Keratinocyte (primary cell): ENCODE results near the gene DCLRE1A. TPM values are rescaled to one million over a fixed set of nuclear protein-coding genes. Genes with fewer than 3 reads are reported as not detected.

Experiments used
- DNase-seq: peaks from one replicate; pipeline ENCODE4 v3.0.0-alpha.2; 2011; ENCODE audit warnings: low read depth, missing footprints, low spot score
- FAIRE-seq: peaks from 2 replicates; lab custom pipeline; 2011; peaks lifted over from hg19 to GRCh38; lab: Jason Lieb, UNC
- H2AFZ ChIP-seq: 2 replicates; pipeline ENCODE4 v1.6.0; 2012; ENCODE audit warnings: low read length, control low read depth, inconsistent platforms; ENCODE audit not compliant: control insufficient read depth
- H3K27ac ChIP-seq: 2 replicates; pipeline ENCODE4 v1.5.1; 2011; ENCODE audit warnings: low read length; ENCODE audit not compliant: control insufficient read depth, insufficient read depth
- H3K27me3 ChIP-seq: 3 replicates; pipeline ENCODE4 v1.6.0; 2011; ENCODE audit warnings: low read length; ENCODE audit not compliant: control insufficient read depth, insufficient read depth; ENCODE audit errors: extremely low read depth
- H3K36me3 ChIP-seq, 2 experiments: 2 replicates in 1 of 2; 3 replicates in 1 of 2; pipeline ENCODE4 v1.5.1; 2011; ENCODE audit warnings: low read length in 2 of 2, mild to moderate bottlenecking in 1 of 2; ENCODE audit not compliant: control insufficient read depth in 2 of 2, insufficient read depth in 2 of 2; ENCODE audit errors: extremely low read depth in 1 of 2
- H3K4me1 ChIP-seq: 3 replicates; pipeline ENCODE4 v1.5.1; 2011; ENCODE audit warnings: low read length; ENCODE audit not compliant: control insufficient read depth, insufficient read depth; ENCODE audit errors: extremely low read depth
- H3K4me2 ChIP-seq: 3 replicates; pipeline ENCODE4 v1.6.0; 2011; ENCODE audit warnings: low read depth, low read length; ENCODE audit not compliant: control insufficient read depth, insufficient read depth; ENCODE audit errors: extremely low read depth
- H3K4me3 ChIP-seq, 3 experiments: fragments of 200-600 bp in 1 of 3; sonication (generic) in 1 of 3; 2 replicates in 2 of 3; 3 replicates in 1 of 3; pipeline ENCODE4 v1.5.1; 2011 to 2016; ENCODE audit warnings: low read length in 3 of 3, mild to moderate bottlenecking in 3 of 3, control low read depth in 2 of 3, inconsistent platforms in 1 of 3, low read depth in 1 of 3, mixed read lengths in 1 of 3, mixed run types in 1 of 3, moderate library complexity in 1 of 3; ENCODE audit not compliant: control insufficient read depth in 2 of 3, insufficient read depth in 2 of 3; ENCODE audit errors: extremely low read depth in 1 of 3
- H3K79me2 ChIP-seq: 2 replicates; pipeline ENCODE4 v1.6.0; 2012; ENCODE audit warnings: low read length; ENCODE audit not compliant: control insufficient read depth, insufficient read depth
- H3K9ac ChIP-seq: 3 replicates; pipeline ENCODE4 v1.6.0; 2011; ENCODE audit warnings: low read length; ENCODE audit not compliant: control insufficient read depth, insufficient read depth; ENCODE audit errors: extremely low read depth
- H3K9me1 ChIP-seq: 3 replicates; pipeline ENCODE4 v1.6.0; 2011; ENCODE audit warnings: low read length; ENCODE audit not compliant: control insufficient read depth, insufficient read depth; ENCODE audit errors: extremely low read depth
- H3K9me3 ChIP-seq: 2 replicates; pipeline ENCODE4 v1.5.1; 2012; ENCODE audit warnings: low read depth, low read length; ENCODE audit not compliant: control insufficient read depth
- H4K20me1 ChIP-seq: 3 replicates; pipeline ENCODE4 v1.6.0; 2011; ENCODE audit warnings: low read length; ENCODE audit not compliant: control insufficient read depth, insufficient read depth; ENCODE audit errors: extremely low read depth
- CTCF ChIP-seq, 3 experiments: IDR thresholded peaks in 1 of 3; conservative IDR thresholded peaks in 1 of 3; optimal IDR thresholded peaks in 1 of 3; 2 replicates in 2 of 3; 3 replicates in 1 of 3; pipeline versions ENCODE3 to v1.5.1; 2011; ENCODE audit warnings: low read length in 3 of 3, mild to moderate bottlenecking in 3 of 3, moderate library complexity in 2 of 3, control low read depth in 1 of 3, inconsistent platforms in 1 of 3; ENCODE audit not compliant: insufficient read depth in 2 of 3; ENCODE audit errors: extremely low read depth in 1 of 3
- EZH2 ChIP-seq: IDR thresholded peaks from one replicate; pipeline ENCODE4 v1.6.1; 2012; ENCODE audit warnings: inconsistent platforms, mild to moderate bottlenecking, low read length, moderate library complexity
- dilution Hi-C: fragments of 300-500 bp; cut with MboI; formaldehyde crosslinking; loops from one replicate; pipeline ENCODE4 v1.7.0; 2020; ENCODE audit warnings: low sequenced_read_pairs; ENCODE audit not compliant: extremely low pct_ligation_motif_present
- polyA plus RNA-seq, 5 experiments: library from polyadenylated mRNA; depleted of rRNA in 3 of 5; stranded (reverse) in 3 of 5; stranded (forward) in 1 of 5; unstranded in 1 of 5; fragments of >200 nt; gene quantifications; 1 replicate in 1 of 5; 2 replicates in 3 of 5; 3 replicates in 1 of 5; pipeline versions ENCODE4 v1.2.1 to v1.2.3, GENCODE V29; 2011 to 2012; ENCODE audit warnings: missing spikeins in 2 of 5, low read depth in 1 of 5, low replicate concordance in 1 of 5

Gene DCLRE1A
- polyA plus RNA-seq, 1 donor (not counting 4 experiments of a cell fraction or from before 2014, with no cell fraction given): 6.5 TPM

GRCh38 chr10:113880236-113880635, 26.4 kb upstream of the DCLRE1A start:
- H3K36me3 ChIP-seq: peaks cover 0 to 3% of the 10 kb centered on the region in 2 experiments
- no peak overlapping the region for H3K4me2 ChIP-seq
- no peaks in the 10 kb centered on the region for H3K9me1 ChIP-seq
- H3K79me2 ChIP-seq: no peaks in the 10 kb centered on the region
- no peak overlapping the region for H2AFZ ChIP-seq
- no peak for TF ChIP-seq EZH2
- TF ChIP-seq CTCF (optimal IDR thresholded peaks at IDR 0.05 in 1 of 3, IDR thresholded peaks at IDR 0.05 in 1 of 3, conservative IDR thresholded peaks at IDR 0.05 in 1 of 3; ENCODE audit: extremely low read depth in 1 of 3, insufficient read depth in 2 of 3, low read length in 3 of 3): no peak
- dilution Hi-C loops: no loop called here
- H3K9me3 ChIP-seq: no peaks in the 10 kb centered on the region
- no peak overlapping the region for H3K27ac ChIP-seq
- DNase-seq (no peak), FAIRE-seq (peak; percentile 5)
- H3K4me1 ChIP-seq: no peaks in the 10 kb centered on the region
- H3K4me3 ChIP-seq: no peak overlapping the region
- no peaks in the 10 kb centered on the region for H3K27me3 ChIP-seq
- H3K9ac ChIP-seq: no peak overlapping the region
- H4K20me1 ChIP-seq: no peaks in the 10 kb centered on the region

- TF ChIP-seq EZH2 (no peak), CTCF (optimal IDR thresholded peaks at IDR 0.05 in 1 of 3, IDR thresholded peaks at IDR 0.05 in 1 of 3, conservative IDR thresholded peaks at IDR 0.05 in 1 of 3; ENCODE audit: extremely low read depth in 1 of 3, insufficient read depth in 2 of 3, low read length in 3 of 3) (no peak)
- Histone ChIP-seq H4K20me1 (no peaks in the 10 kb centered on the region), H3K4me3 (no peak overlapping the region), H3K4me1 (no peaks in the 10 kb centered on the region), H3K27ac (no peak overlapping the region), H3K36me3 (peaks cover 0 to 3% of the 10 kb centered on the region in 2 experiments), H3K9me3 (no peaks in the 10 kb centered on the region), H3K9ac (no peak overlapping the region), H3K4me2 (no peak overlapping the region), H3K79me2 (no peaks in the 10 kb centered on the region), H2AFZ (no peak overlapping the region), H3K9me1 (no peaks in the 10 kb centered on the region), H3K27me3 (no peaks in the 10 kb centered on the region)
- FAIRE-seq: no peak
- dilution Hi-C loops: no loop called here
- no peak for DNase-seq
These were observed 25.8 kb upstream of the DCLRE1A start for GRCh38 chr10:113879691-113880090.
